MM.1S (cell line): Measurements from ENCODE around the gene SPECC1L.

Experiments
- DNase-seq: peaks from one replicate; pipeline ENCODE4 v3.0.0-alpha.2; 2015
- H2AFZ ChIP-seq: fragments of 300-600 bp; sonication (generic); 2 replicates; pipeline ENCODE4 v1.6.0; 2016; ENCODE audit warnings: antibody characterized with exemption, low read length
- H3F3A ChIP-seq: fragments of 300-600 bp; sonication (generic); 2 replicates; pipeline ENCODE4 v1.6.1; 2016; ENCODE audit warnings: mild to moderate bottlenecking, antibody characterized with exemption, low read length, moderate library complexity, mixed read lengths; ENCODE audit not compliant: insufficient read depth
- H3K27ac ChIP-seq: fragments of 300-600 bp; sonication (generic); 2 replicates; pipeline ENCODE4 v1.5.1; 2016; ENCODE audit warnings: mild to moderate bottlenecking, low read length
- H3K27me3 ChIP-seq: fragments of 300-600 bp; sonication (generic); replicated peaks from 2 replicates; pipeline ENCODE4 v1.6.0; 2016; ENCODE audit warnings: low read length; ENCODE audit not compliant: insufficient read depth
- H3K36me3 ChIP-seq: fragments of 300-600 bp; sonication (generic); replicated peaks from 2 replicates; pipeline ENCODE4 v1.6.1; 2016; ENCODE audit warnings: mild to moderate bottlenecking, low read length, mixed read lengths; ENCODE audit not compliant: insufficient read depth
- H3K4me1 ChIP-seq: fragments of 300-600 bp; sonication (generic); 2 replicates; pipeline ENCODE4 v1.6.1; 2016; ENCODE audit warnings: low read length, mixed read lengths
- H3K4me2 ChIP-seq: fragments of 300-600 bp; sonication (generic); 2 replicates; pipeline ENCODE4 v1.6.0; 2016; ENCODE audit warnings: low read depth, low read length
- H3K4me3 ChIP-seq: fragments of 300-600 bp; sonication (generic); 2 replicates; pipeline ENCODE4 v1.5.1; 2016; ENCODE audit warnings: low read length, mixed read lengths
- H3K79me2 ChIP-seq: fragments of 300-600 bp; sonication (generic); 2 replicates; pipeline ENCODE4 v1.6.1; 2016; ENCODE audit warnings: mixed run types, low read length, mixed read lengths
- H3K9ac ChIP-seq: fragments of 300-600 bp; sonication (generic); 2 replicates; pipeline ENCODE4 v1.6.1; 2016; ENCODE audit warnings: low read length, mixed read lengths
- H3K9me2 ChIP-seq: fragments of 300-600 bp; sonication (generic); replicated peaks from 2 replicates; pipeline ENCODE4 v1.6.1; 2016; ENCODE audit warnings: mild to moderate bottlenecking, low read length, mixed read lengths; ENCODE audit not compliant: insufficient read depth
- H3K9me3 ChIP-seq: fragments of 300-600 bp; sonication (generic); replicated peaks from 2 replicates; pipeline ENCODE4 v1.6.1; 2016; ENCODE audit warnings: mild to moderate bottlenecking, low read length, mixed read lengths; ENCODE audit not compliant: insufficient read depth
- H4K20me1 ChIP-seq: fragments of 300-600 bp; sonication (generic); 2 replicates; pipeline ENCODE4 v1.6.1; 2016; ENCODE audit warnings: mild to moderate bottlenecking, low read length, moderate library complexity, mixed read lengths; ENCODE audit not compliant: insufficient read depth
- CTCF ChIP-seq: fragments of 300-600 bp; sonication (generic); IDR thresholded peaks from 2 replicates; pipeline ENCODE4 v1.5.1; 2016; ENCODE audit warnings: antibody characterized with exemption, low read length, mixed read lengths
- EZH2 ChIP-seq: fragments of 300-600 bp; sonication (generic); optimal IDR thresholded peaks from 2 replicates; pipeline ENCODE3; 2017; ENCODE audit warnings: low read depth, mild to moderate bottlenecking, antibody characterized with exemption, low read length, mixed read lengths
- EZH2phosphoT487 ChIP-seq: fragments of 300-600 bp; sonication (generic); IDR thresholded peaks from 2 replicates; pipeline ENCODE4 v1.6.1; 2018; ENCODE audit warnings: antibody characterized with exemption, low read length

The SPECC1L gene

GRCh38 chr22:24437741-24438328, 167.2 kb downstream of the SPECC1L start:
- Histone ChIP-seq H3K4me3 (no peak overlapping the region), H3K9ac (0 out of 2 replicates have a peak overlapping the region, but pooled peaks have one; percentile 11), H2AFZ (no peak overlapping the region), H3K4me1 (peaks cover 48% of the 10 kb centered on the region), H3K9me3 (no peaks in the 10 kb centered on the region), H3K79me2 (peaks cover 79% of the 10 kb centered on the region), H3K36me3 (peaks cover 4% of the 10 kb centered on the region; the same call in 1 of the 2 replicates), H3K27me3 (no peaks in the 10 kb centered on the region), H3K4me2 (no peak overlapping the region), H3F3A (peaks cover 27% of the 10 kb centered on the region), H3K9me2 (no peaks in the 10 kb centered on the region), H4K20me1 (no peaks in the 10 kb centered on the region), H3K27ac (peak overlapping the region; percentile 52; the same call in 1 of the 2 replicates)
- DNase-seq = peak; percentile 36
- peak; percentile 40 for TF ChIP-seq CTCF
- no peak for TF ChIP-seq EZH2phosphoT487

GRCh38 chr22:24440270-24440717, 169.7 kb downstream of the SPECC1L start:
- no peaks in the 10 kb centered on the region for H3K9me2 ChIP-seq
- H3K9me3 ChIP-seq = no peaks in the 10 kb centered on the region
- peaks cover 23% of the 10 kb centered on the region for H3K4me1 ChIP-seq
- no peaks in the 10 kb centered on the region for H4K20me1 ChIP-seq
- H3K79me2 ChIP-seq = peaks cover 62% of the 10 kb centered on the region
- H3K9ac ChIP-seq = no peak overlapping the region
- H3K27ac ChIP-seq = no peak overlapping the region
- TF ChIP-seq EZH2phosphoT487 = no peak
- no peak for TF ChIP-seq EZH2
- no peak for TF ChIP-seq CTCF
- H3K36me3 ChIP-seq = peaks cover 4% of the 10 kb centered on the region; the same call in 1 of the 2 replicates
- peaks cover 2% of the 10 kb centered on the region; the same call in 1 of the 2 replicates for H3F3A ChIP-seq
- DNase-seq = no peak
- H3K4me2 ChIP-seq = no peak overlapping the region
- no peak overlapping the region for H2AFZ ChIP-seq
- H3K27me3 ChIP-seq = no peaks in the 10 kb centered on the region
- H3K4me3 ChIP-seq = no peak overlapping the region

- H3K4me2 ChIP-seq = no peak overlapping the region
- no peak overlapping the region for H3K4me3 ChIP-seq
- H2AFZ ChIP-seq = no peak overlapping the region
- H3K4me1 ChIP-seq = peaks cover 18% of the 10 kb centered on the region; the same call in 1 of the 2 replicates
- peaks cover 2% of the 10 kb centered on the region; the same call in 1 of the 2 replicates for H3K36me3 ChIP-seq
- no peaks in the 10 kb centered on the region for H3F3A ChIP-seq
- H3K9ac ChIP-seq = no peak overlapping the region
- no peaks in the 10 kb centered on the region for H3K27me3 ChIP-seq
- no peak overlapping the region for H3K27ac ChIP-seq
- TF ChIP-seq CTCF = no peak
- no peak for TF ChIP-seq EZH2
- peaks cover 56% of the 10 kb centered on the region for H3K79me2 ChIP-seq
- no peaks in the 10 kb centered on the region for H3K9me3 ChIP-seq
- no peaks in the 10 kb centered on the region for H3K9me2 ChIP-seq
- no peaks in the 10 kb centered on the region for H4K20me1 ChIP-seq
- DNase-seq = no peak
Observed at GRCh38 chr22:24440718-24441405, 170.2 kb downstream of the SPECC1L start.
